Upper lobe of left lung (tissue), 6 donors: Measurements from ENCODE around the gene MACIR. TPM values are rescaled to one million over a fixed set of nuclear protein-coding genes. Genes with fewer than 3 reads are reported as not detected.

Experiments
- ATAC-seq, 2 donors: fragments of 200-7000 bp; cut with Tn5 transposase; one replicate each; pipeline ENCODE4 v1.9.1; 2022; ENCODE audit warnings: mild to moderate bottlenecking in 2 of 2, moderate library complexity in 2 of 2; ENCODE audit not compliant: low FRiP score in 2 of 2
- DNase-seq, 2 donors: peaks; one replicate each; pipeline ENCODE4 v3.0.0-alpha.2; 2019 to 2020
- H3K27ac ChIP-seq, 4 donors: fragments of 200-600 bp; sonication (generic); one replicate each; pipeline ENCODE4 v1.5.1; 2016 to 2019
- H3K27me3 ChIP-seq, 4 donors: fragments of 200-600 bp; sonication (generic); one replicate each; pipeline ENCODE4 v1.5.1; 2017 to 2019
- H3K36me3 ChIP-seq, 4 donors: fragments of 200-600 bp; sonication (generic); one replicate each; pipeline ENCODE4 v1.5.1; 2016 to 2019
- H3K4me1 ChIP-seq, 4 donors: fragments of 200-600 bp; sonication (generic); one replicate each; pipeline ENCODE4 v1.5.1; 2018 to 2019
- H3K4me3 ChIP-seq, 4 donors: fragments of 200-600 bp; sonication (generic); one replicate each; pipeline ENCODE4 v1.5.1; 2017 to 2019; ENCODE audit warnings: mild to moderate bottlenecking in 2 of 4, moderate library complexity in 1 of 4
- H3K9me3 ChIP-seq, 4 donors: fragments of 200-600 bp; sonication (generic); one replicate each; pipeline ENCODE4 v1.5.1; 2018 to 2019
- CTCF ChIP-seq, 6 experiments: fragments of 450-650 bp in 4 of 6; fragments of 200-600 bp in 2 of 6; sonication (generic) in 2 of 6; IDR thresholded peaks; one replicate each; pipeline ENCODE4 v1.5.1; 2016 to 2019; ENCODE audit warnings: antibody characterized with exemption in 6 of 6
- EP300 ChIP-seq, 4 donors: sonication (generic); formaldehyde crosslinking; IDR thresholded peaks; one replicate each; pipeline ENCODE4 v1.5.1; 2017; ENCODE audit warnings: antibody characterized with exemption in 4 of 4, control low read depth in 2 of 4
- POLR2A ChIP-seq, 4 donors: fragments of 450-650 bp; IDR thresholded peaks; one replicate each; pipeline ENCODE4 v1.5.1; 2016 to 2017; ENCODE audit warnings: antibody characterized with exemption in 4 of 4, mild to moderate bottlenecking in 2 of 4
- POLR2AphosphoS5 ChIP-seq, 2 donors: sonication (generic); formaldehyde crosslinking; IDR thresholded peaks; one replicate each; pipeline ENCODE4 v1.5.1; 2017; ENCODE audit warnings: antibody characterized with exemption in 2 of 2
- WGBS, 2 donors: methylation state at CpG; one replicate each; pipeline ENCODE4 v1.1.5; 2017 to 2018; 5-methylcytosine and 5-hydroxymethylcytosine counted together
- total RNA-seq, 6 donors: library from RNA; depleted of rRNA in 4 of 6; stranded (reverse); fragments of >200 nt in 4 of 6; gene quantifications; one replicate each; pipeline versions ENCODE4 v1.1.0 to v1.2.1, GENCODE V29; 2016 to 2021
- donor health status: DM: no; HTN: no; CAD: no; lungs with moderate emphysema.
- donor health status: DM: no; HTN: yes; CAD: no; lungs with severe emphysema.

Gene MACIR
- total RNA-seq, 6 donors from 2014 or later, result 2.6 to 12.5 (median 6.8) TPM

GRCh38 chr5:103313056-103313455 is 54.5 kb downstream of the MACIR start:
- Histone ChIP-seq H3K36me3 (no peaks in the 10 kb centered on the region), H3K27ac (no peak overlapping the region), H3K4me1 (no peaks in the 10 kb centered on the region), H3K4me3 (no peak overlapping the region), H3K27me3 (no peaks in the 10 kb centered on the region), H3K9me3 (no peaks in the 10 kb centered on the region)
- DNase-seq, result no peak
- no peak for ATAC-seq
- WGBS, 2 donors, result 95 to 96% methylated on average over 3 of the region's 3 CpGs
- TF ChIP-seq POLR2AphosphoS5 (IDR thresholded peaks at IDR 0.05), result no peak
- no peak for TF ChIP-seq CTCF (IDR thresholded peaks at IDR 0.05)
- TF ChIP-seq POLR2A (IDR thresholded peaks at IDR 0.05), result no peak
- no peak for TF ChIP-seq EP300 (IDR thresholded peaks at IDR 0.05)

- DNase-seq, result no peak
- no peaks in the 10 kb centered on the region for H3K36me3 ChIP-seq
- no peak for TF ChIP-seq CTCF (IDR thresholded peaks at IDR 0.05)
- TF ChIP-seq POLR2AphosphoS5 (IDR thresholded peaks at IDR 0.05), result no peak
- no peak for TF ChIP-seq EP300 (IDR thresholded peaks at IDR 0.05)
- no peak for TF ChIP-seq POLR2A (IDR thresholded peaks at IDR 0.05)
- H3K9me3 ChIP-seq, result no peaks in the 10 kb centered on the region
- no peak overlapping the region for H3K27ac ChIP-seq
- no peak for ATAC-seq
- 78 to 85% methylated on average over 3 of the region's 3 CpGs for WGBS, 2 donors
- H3K4me3 ChIP-seq, result no peak overlapping the region
- no peaks in the 10 kb centered on the region for H3K4me1 ChIP-seq
- H3K27me3 ChIP-seq, result no peaks in the 10 kb centered on the region
Measured at GRCh38 chr5:103315455-103315854, 56.9 kb downstream of the MACIR start.

GRCh38 chr5:103327451-103327850 is 68.9 kb downstream of the MACIR start:
- WGBS, 2 donors, result 95 to 96% methylated on average over 1 of the region's 1 CpG
- no peak for TF ChIP-seq CTCF (IDR thresholded peaks at IDR 0.05)
- no peak for TF ChIP-seq EP300 (IDR thresholded peaks at IDR 0.05)
- TF ChIP-seq POLR2A (IDR thresholded peaks at IDR 0.05), result no peak
- no peak for TF ChIP-seq POLR2AphosphoS5 (IDR thresholded peaks at IDR 0.05)
- no peaks in the 10 kb centered on the region for H3K27me3 ChIP-seq
- H3K27ac ChIP-seq, result no peak overlapping the region
- no peaks in the 10 kb centered on the region for H3K4me1 ChIP-seq
- ATAC-seq (no peak), DNase-seq (no peak)
- H3K9me3 ChIP-seq, result no peaks in the 10 kb centered on the region
- H3K36me3 ChIP-seq, result no peaks in the 10 kb centered on the region
- H3K4me3 ChIP-seq, result no peak overlapping the region

- Histone ChIP-seq H3K27ac (no peak overlapping the region), H3K4me1 (no peaks in the 10 kb centered on the region), H3K27me3 (no peaks in the 10 kb centered on the region), H3K4me3 (no peak overlapping the region), H3K9me3 (no peaks in the 10 kb centered on the region), H3K36me3 (no peaks in the 10 kb centered on the region)
- TF ChIP-seq POLR2A (IDR thresholded peaks at IDR 0.05) (no peak), POLR2AphosphoS5 (IDR thresholded peaks at IDR 0.05) (no peak), CTCF (IDR thresholded peaks at IDR 0.05) (no peak), EP300 (IDR thresholded peaks at IDR 0.05) (no peak)
- ATAC-seq (no peak), DNase-seq (no peak)
Measured at GRCh38 chr5:103327893-103328292, 69.3 kb downstream of the MACIR start.

Other genes starting within 250 kb of the MACIR start
- gene GIN1, start 138.6 kb upstream of the MACIR start, total RNA-seq, result 10 to 100 TPM in 1 of 6 donors, 1 to 10 TPM in 5; 2.1 to 10.7 (median 5.8) TPM
- 10 to 100 TPM; 10.9 to 48.5 (median 34.7) TPM for gene PPIP5K2, start 138.5 kb upstream of the MACIR start, total RNA-seq